ENCODE results near the gene DCAF8L2.

DNA sequence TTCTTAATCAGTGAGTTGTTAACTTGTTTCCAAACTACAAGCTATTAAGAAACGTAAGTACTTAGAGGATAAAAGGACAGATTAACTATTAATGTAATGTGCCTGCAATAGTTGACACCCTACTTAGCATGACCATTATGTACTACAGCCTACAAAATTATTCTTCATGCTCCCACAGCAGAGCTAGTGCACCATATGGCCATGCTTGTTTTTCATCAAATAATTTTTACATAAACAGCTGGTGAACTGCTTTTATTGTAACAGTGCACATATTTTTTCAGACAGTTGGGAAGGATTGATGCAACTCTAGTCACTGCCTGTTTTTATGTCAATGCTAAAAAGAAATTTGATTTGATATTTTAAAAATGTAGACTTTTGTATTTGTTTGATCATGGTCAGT, 207.4 kb downstream of the DCAF8L2 start:
- TF ChIP-seq, protein P1, sequence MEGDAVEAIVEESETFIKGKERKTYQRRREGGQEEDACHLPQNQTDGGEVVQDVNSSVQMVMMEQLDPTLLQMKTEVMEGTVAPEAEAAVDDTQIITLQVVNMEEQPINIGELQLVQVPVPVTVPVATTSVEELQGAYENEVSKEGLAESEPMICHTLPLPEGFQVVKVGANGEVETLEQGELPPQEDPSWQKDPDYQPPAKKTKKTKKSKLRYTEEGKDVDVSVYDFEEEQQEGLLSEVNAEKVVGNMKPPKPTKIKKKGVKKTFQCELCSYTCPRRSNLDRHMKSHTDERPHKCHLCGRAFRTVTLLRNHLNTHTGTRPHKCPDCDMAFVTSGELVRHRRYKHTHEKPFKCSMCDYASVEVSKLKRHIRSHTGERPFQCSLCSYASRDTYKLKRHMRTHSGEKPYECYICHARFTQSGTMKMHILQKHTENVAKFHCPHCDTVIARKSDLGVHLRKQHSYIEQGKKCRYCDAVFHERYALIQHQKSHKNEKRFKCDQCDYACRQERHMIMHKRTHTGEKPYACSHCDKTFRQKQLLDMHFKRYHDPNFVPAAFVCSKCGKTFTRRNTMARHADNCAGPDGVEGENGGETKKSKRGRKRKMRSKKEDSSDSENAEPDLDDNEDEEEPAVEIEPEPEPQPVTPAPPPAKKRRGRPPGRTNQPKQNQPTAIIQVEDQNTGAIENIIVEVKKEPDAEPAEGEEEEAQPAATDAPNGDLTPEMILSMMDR (IDR thresholded peaks at IDR 0.05): no peak
- TF ChIP-seq POLR2A (IDR thresholded peaks at IDR 0.05): no peak

Measured in esophagus squamous epithelium (tissue), 4 donors.